GM12872 (cell line): ENCODE data around the gene RGS3.

ENCODE experiments used
- CTCF ChIP-seq: IDR thresholded peaks from 3 replicates; pipeline ENCODE4 v1.5.1; 2011; ENCODE audit warnings: low read depth, mild to moderate bottlenecking, low read length, moderate library complexity; ENCODE audit not compliant: insufficient read depth

The RGS3 gene

GRCh38 chr9:113562653-113563381, 99.3 kb downstream of the RGS3 start:
- TF ChIP-seq CTCF, result no peak

- no peak for TF ChIP-seq CTCF
Observed at GRCh38 chr9:113563826-113564497, 100.4 kb downstream of the RGS3 start.

GRCh38 chr9:113564498-113565237, 101.1 kb downstream of the RGS3 start:
- TF ChIP-seq CTCF, result no peak

- TF ChIP-seq CTCF, result no peak
Observed at GRCh38 chr9:113566016-113566711, 102.6 kb downstream of the RGS3 start.

DNA sequence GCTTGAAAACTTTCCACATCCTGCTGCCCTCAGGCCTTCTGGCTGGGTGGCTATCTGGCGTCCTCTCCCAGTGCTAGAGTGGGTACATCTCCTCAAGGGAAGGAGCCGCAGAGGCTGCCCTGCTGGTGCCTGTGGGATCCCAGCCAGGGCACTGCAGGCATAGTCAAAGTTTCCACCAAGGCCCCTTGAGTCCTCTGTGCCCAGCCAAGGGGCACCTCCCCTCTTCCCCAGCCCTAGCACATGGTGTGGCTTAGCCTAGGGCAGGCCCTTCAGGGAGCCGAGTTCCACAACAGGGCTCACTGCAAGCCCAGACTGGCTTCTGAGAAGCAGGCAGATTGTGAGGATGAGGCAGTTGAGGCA, 103.2 kb downstream of the RGS3 start:
- TF ChIP-seq CTCF, result no peak

DNA sequence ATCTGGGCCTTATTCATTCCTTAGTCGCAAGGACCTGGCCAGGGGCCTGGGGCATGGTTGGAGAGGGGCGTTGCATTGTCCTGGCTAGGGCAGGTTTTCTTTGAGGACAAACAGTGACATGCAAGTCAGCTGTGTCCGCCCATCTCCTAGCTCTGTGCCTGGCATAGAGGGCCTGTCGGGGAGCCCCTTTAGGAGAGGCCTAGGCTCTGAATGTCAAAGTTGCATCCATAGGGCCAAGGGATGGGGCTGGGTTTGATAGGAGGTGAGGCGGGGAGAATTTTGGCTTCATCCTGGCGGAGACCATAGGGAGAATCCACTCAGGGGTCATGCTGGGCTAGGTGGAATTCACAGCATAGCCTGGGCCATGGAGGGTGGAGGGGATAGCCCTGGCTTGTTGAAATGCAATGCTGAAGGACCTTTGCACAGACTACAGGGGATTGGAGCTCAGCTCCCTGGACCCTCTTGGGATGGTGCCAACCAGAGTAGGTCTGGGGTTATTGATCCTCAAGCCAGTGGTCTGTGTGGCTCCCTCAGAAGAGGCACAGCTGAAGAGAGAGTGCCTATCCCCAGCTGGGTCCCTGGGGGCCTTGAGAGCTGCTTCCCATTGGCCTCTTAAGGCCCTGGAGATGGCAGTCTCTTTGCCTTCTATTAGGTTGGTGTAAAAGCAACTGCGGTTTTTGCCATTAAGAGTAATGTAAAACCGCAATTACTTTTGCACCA, 104.0 kb downstream of the RGS3 start:
- no peak for TF ChIP-seq CTCF
